ENCODE measurements around the gene TLR5. TPM values are rescaled to one million over a fixed set of nuclear protein-coding genes. Genes with fewer than 3 reads are reported as not detected.

Gene TLR5
- total RNA-seq, 2 experiments from 2014 or later = 0.15 to 0.23 TPM

DNA sequence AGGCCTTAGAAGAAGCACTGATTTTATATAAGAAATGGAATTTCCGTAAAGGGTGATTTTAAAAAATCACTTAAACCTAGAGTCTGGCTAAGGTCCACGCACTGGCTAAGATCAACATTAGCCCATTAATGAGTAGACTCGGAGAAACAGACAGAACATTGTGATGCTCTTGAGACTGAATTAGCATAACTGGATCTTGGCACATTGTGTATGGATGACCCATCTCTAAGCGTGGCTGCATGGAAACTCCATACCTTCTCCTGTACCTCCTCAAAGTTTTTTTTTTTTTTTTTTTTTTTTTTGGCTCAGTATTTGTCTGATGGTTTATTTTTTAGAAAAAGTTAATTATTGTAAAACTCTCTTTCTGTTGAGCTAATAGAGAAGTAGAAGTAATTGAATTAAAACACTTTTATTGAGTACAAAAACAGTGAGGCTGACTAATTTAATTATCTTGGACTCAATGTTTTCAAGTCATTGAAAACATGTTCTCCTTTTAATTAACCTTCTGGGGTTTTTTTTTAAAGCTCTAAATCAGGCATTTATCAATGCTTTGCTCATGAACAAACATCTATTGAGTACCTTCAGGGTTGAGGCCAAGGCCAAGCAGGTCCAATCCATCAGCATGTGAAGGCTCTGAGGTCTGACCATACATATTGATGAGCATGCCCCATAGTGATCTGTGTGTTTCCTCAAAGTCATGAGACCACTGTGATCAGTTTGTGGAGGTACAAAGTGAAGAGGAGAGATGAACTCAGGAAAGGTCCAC lies 74.0 kb downstream of the TLR5 start:
- H3K36me3 Mint-ChIP-seq (ENCODE audit: low read depth) = no peaks in the 10 kb centered on the region
- no peak overlapping the region for H3K27ac Mint-ChIP-seq
- H3K4me1 Mint-ChIP-seq = no peaks in the 10 kb centered on the region
- DNase-seq = no peak
- ChIA-PET POLR2A (no interaction called here), CTCF (interaction anchor here (1.1 kb wide), 1 partner anchor 21 kb away, joined by 3 read pairs; no protein-coding TSS in a partner anchor)
- no peaks in the 10 kb centered on the region for H3K9me3 Mint-ChIP-seq
- no peaks in the 10 kb centered on the region for H3K27me3 Mint-ChIP-seq
- H3K4me3 Mint-ChIP-seq = no peak overlapping the region

GRCh38 chr1:223067914-223068313 lies 75.1 kb downstream of the TLR5 start:
- no peaks in the 10 kb centered on the region for H3K9me3 Mint-ChIP-seq
- no peak overlapping the region for H3K27ac Mint-ChIP-seq
- no peak overlapping the region for H3K4me3 Mint-ChIP-seq
- H3K27me3 Mint-ChIP-seq = no peaks in the 10 kb centered on the region
- ChIA-PET POLR2A (no interaction called here), CTCF (no interaction called here)
- DNase-seq = no peak
- no peaks in the 10 kb centered on the region for H3K4me1 Mint-ChIP-seq
- H3K36me3 Mint-ChIP-seq (ENCODE audit: low read depth) = no peaks in the 10 kb centered on the region

DNA sequence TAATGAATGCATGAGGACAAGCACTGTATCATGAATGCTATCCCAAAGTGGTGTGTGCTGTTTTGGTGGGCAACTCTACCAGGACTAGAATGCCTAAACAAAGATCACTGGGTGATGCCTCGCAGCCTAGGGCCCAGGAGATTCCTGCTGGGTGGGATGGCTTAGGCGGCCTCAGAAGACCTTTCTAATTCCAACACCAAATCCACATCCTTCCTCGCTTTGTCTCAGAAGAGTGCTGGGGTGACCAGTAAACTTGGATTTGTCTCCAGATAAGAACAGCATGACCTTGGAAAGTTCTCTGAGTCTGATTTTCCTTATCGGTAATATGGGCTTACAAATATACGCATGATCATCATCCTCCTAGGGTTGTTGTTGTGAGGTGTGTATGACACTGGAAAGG lies 76.6 kb downstream of the TLR5 start:
- Mint-ChIP-seq H3K27ac (no peak overlapping the region), H3K27me3 (no peaks in the 10 kb centered on the region), H3K4me3 (no peak overlapping the region), H3K9me3 (no peaks in the 10 kb centered on the region), H3K4me1 (no peaks in the 10 kb centered on the region), H3K36me3 (ENCODE audit: low read depth) (no peaks in the 10 kb centered on the region)
- no peak for DNase-seq
- ChIA-PET CTCF (no interaction called here), POLR2A (no interaction called here)

DNA sequence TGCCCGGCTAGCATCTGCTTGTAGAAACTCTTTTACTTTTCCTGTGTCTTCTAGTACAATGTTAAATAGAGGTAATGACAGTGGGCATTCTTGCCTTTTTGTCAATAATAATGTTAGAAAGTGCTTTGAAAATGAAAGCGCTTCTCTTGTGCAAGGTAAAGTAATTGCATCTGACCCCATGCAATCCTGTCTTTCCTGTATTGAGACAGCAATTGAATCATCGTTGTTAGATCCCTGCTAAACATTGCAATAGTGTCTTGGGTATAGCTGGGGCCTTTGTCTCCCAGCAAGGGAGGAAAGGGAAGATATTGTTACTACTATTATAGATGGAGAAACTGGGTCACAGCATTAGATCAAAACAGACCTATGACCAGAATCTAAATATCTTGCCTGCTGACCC lies 80.9 kb downstream of the TLR5 start:
- H3K36me3 Mint-ChIP-seq (ENCODE audit: low read depth) = no peaks in the 10 kb centered on the region
- H3K4me3 Mint-ChIP-seq = no peak overlapping the region
- CTCF ChIA-PET = no interaction called here
- no peak overlapping the region for H3K27ac Mint-ChIP-seq
- peaks cover 2% of the 10 kb centered on the region for H3K27me3 Mint-ChIP-seq
- H3K4me1 Mint-ChIP-seq = no peaks in the 10 kb centered on the region
- H3K9me3 Mint-ChIP-seq = no peaks in the 10 kb centered on the region
- POLR2A ChIA-PET = no interaction called here
- DNase-seq = no peak

DNA sequence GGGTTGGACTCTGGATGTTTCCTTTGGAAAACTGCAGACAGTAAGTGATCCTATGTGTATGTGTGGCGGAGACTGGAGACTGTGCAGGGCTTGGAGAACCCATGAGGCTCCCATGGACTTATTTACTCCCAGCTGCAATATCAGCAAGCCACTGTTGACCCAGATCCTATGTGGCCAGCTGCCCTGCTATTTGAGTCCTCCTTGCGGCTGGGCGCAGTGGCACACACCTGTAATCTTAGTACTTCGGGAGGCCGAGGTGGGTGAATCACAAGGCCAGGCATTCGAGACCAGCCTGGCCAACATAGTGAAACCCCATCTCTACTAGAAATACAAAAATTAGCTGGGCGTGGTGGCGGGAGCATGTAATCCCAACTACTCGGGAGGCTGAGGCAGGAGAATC lies 83.5 kb downstream of the TLR5 start:
- ChIA-PET POLR2A (no interaction called here), CTCF (no interaction called here)
- H3K4me3 Mint-ChIP-seq = no peak overlapping the region
- no peaks in the 10 kb centered on the region for H3K9me3 Mint-ChIP-seq
- H3K4me1 Mint-ChIP-seq = no peaks in the 10 kb centered on the region
- no peaks in the 10 kb centered on the region for H3K36me3 Mint-ChIP-seq (ENCODE audit: low read depth)
- no peak overlapping the region for H3K27ac Mint-ChIP-seq
- no peak for DNase-seq
- H3K27me3 Mint-ChIP-seq = peaks cover 2% of the 10 kb centered on the region

Other genes with a start within 250 kb of the TLR5 start
- under 1 TPM; 0.23 to 0.28 TPM for gene SUSD4, start 220.9 kb upstream of the TLR5 start, total RNA-seq